ENCODE results near the gene CYP2F1. TPM values are rescaled to one million over a fixed set of nuclear protein-coding genes. Genes with fewer than 3 reads are reported as not detected.
"Not testable (repeated sequence)": the region's sequence is repeated elsewhere in the genome, so short reads cannot be mapped to it uniquely, and the experiment has no call there.

The CYP2F1 gene
- total and polyA plus RNA-seq, 8 donors, result not detected

DNA sequence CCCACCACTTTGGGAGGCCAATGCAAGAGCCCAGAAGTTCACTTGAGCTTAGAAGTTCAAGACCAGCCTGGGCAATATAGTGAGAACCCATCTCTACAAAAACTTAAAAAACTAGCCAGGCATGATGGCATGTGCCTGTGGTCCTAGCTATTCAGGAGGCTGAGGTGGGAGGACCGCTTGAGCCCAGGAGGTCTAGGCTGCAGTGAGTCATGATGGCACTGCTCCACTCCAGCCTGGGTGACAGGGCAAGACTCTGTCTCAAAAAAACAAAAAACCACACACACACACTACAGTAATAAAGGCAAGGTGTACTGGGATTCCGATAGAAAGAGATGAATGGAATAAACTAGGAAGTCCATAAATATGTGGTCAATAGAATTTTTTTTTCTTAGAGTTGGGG, 35.6 kb downstream of the CYP2F1 start:
- WGBS, 2 donors, result 80 to 89% methylated on average over 2 of the region's 2 CpGs

DNA sequence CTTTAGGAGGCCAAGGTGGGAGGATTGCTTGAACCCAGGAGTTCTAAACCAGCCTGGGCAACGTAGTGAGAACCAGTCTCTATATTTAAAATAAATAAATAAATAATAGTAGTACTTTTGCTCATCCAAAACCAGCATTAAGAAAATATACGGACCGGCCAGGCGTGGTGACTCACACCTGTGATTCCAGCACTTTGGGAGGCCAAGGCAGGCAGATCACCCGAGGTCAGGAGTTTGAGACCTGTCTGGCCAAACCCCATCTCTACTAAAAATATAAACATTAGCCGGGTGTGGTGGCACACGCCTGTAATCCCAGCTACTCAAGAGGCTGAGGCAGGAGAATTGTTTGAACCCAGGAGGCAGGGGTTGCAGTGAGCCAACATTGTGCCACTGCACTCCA, 36.8 kb downstream of the CYP2F1 start:
- H3K36me3 ChIP-seq; H3K27me3 ChIP-seq; H3K27ac ChIP-seq; intact Hi-C loops (cut with DNase I); H3K9me3 ChIP-seq; H3K4me1 ChIP-seq; ATAC-seq; DNase-seq; H3K4me3 ChIP-seq; FAIRE-seq: not testable (repeated sequence)
- WGBS, 2 donors, result 68 to 74% methylated on average over 7 of the region's 7 CpGs

More for the DNA sequence above, 35.6 kb downstream of the CYP2F1 start:
- H3K27me3 ChIP-seq, result peaks cover 0 to 13% (median 1%) of the 10 kb centered on the region in 4 donors
- no peak overlapping the region for H3K27ac ChIP-seq
- H3K4me3 ChIP-seq, result no peak overlapping the region
- no peak for DNase-seq
- intact Hi-C loops (cut with DNase I), result loop anchor here in 2 of 3 donors (10.0 kb wide), 2 partner anchors 175 to 485 kb away; no protein-coding TSS in a partner anchor
- FAIRE-seq, result no peak
- no peaks in the 10 kb centered on the region for H3K9me3 ChIP-seq
- no peak for ATAC-seq
- no peaks in the 10 kb centered on the region for H3K36me3 ChIP-seq
- TF ChIP-seq, protein P1, sequence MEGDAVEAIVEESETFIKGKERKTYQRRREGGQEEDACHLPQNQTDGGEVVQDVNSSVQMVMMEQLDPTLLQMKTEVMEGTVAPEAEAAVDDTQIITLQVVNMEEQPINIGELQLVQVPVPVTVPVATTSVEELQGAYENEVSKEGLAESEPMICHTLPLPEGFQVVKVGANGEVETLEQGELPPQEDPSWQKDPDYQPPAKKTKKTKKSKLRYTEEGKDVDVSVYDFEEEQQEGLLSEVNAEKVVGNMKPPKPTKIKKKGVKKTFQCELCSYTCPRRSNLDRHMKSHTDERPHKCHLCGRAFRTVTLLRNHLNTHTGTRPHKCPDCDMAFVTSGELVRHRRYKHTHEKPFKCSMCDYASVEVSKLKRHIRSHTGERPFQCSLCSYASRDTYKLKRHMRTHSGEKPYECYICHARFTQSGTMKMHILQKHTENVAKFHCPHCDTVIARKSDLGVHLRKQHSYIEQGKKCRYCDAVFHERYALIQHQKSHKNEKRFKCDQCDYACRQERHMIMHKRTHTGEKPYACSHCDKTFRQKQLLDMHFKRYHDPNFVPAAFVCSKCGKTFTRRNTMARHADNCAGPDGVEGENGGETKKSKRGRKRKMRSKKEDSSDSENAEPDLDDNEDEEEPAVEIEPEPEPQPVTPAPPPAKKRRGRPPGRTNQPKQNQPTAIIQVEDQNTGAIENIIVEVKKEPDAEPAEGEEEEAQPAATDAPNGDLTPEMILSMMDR (IDR thresholded peaks at IDR 0.05), result no peak
- H3K4me1 ChIP-seq, result no peaks in the 10 kb centered on the region

DNA sequence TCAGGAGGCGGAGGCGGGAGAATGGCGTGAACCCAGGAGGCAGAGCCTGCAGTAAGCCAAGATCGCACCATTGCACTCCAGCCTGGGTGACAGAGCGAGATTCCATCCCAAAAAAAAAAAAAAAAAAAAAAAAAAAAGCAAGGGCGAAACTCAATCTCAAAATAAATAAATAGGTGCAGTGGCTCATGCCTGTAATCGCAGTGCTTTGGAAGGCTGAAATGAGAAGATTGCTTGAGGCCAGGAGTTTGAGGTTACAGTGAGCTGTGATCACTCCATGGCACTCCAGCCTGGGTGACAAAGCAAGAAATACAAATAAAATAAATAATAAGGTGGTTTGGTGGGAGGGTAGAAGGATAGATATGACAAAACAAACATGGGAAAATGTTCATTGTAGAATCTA, 39.8 kb downstream of the CYP2F1 start:
- Histone ChIP-seq H3K27me3 (no peaks in the 10 kb centered on the region), H3K4me1 (no peaks in the 10 kb centered on the region), H3K27ac (no peak overlapping the region), H3K36me3 (no peaks in the 10 kb centered on the region), H3K4me3 (no peak overlapping the region), H3K9me3 (no peaks in the 10 kb centered on the region)
- no peak for FAIRE-seq
- DNase-seq, result no peak
- TF ChIP-seq, protein P1 (IDR thresholded peaks at IDR 0.05), result no peak
- WGBS, 2 donors, result 84 to 89% methylated on average over 7 of the region's 7 CpGs
- ATAC-seq, result no peak
- intact Hi-C loops (cut with DNase I), result no loop called here

DNA sequence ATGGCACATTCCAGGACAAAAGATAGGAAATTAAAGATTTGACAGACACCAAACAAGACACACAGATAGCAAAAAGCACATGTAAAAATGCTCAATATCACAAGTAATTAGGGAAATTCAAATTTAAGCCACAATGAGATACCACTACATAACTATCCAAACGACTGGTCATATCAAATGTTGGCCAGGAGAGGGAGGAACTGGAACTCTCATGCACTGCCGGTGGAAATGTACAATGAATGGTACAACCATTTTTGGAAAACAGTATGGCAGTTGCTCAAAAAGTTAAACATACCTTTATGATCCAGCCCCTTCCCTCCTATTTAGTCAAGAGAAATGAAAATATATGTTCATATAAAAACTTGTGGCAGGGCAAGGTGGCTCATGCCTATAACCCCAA, 42.0 kb downstream of the CYP2F1 start:
- Histone ChIP-seq H3K27me3 (no peaks in the 10 kb centered on the region), H3K4me1 (no peaks in the 10 kb centered on the region), H3K36me3 (no peaks in the 10 kb centered on the region), H3K4me3 (no peak overlapping the region), H3K9me3 (no peaks in the 10 kb centered on the region), H3K27ac (no peak overlapping the region)
- no peak for DNase-seq
- no peak for FAIRE-seq
- WGBS, 2 donors, result 67 to 81% methylated on average over 2 of the region's 2 CpGs
- ATAC-seq, result no peak
- TF ChIP-seq, protein P1 (IDR thresholded peaks at IDR 0.05), result no peak
- intact Hi-C loops (cut with DNase I), result no loop called here

GRCh38 chr19:41159881-41160280, 45.6 kb downstream of the CYP2F1 start:
- H3K27ac ChIP-seq, result no peak overlapping the region
- no peak overlapping the region for H3K4me3 ChIP-seq
- ATAC-seq, result no peak
- no peaks in the 10 kb centered on the region for H3K27me3 ChIP-seq
- intact Hi-C loops (cut with DNase I), result no loop called here
- 58 to 67% methylated on average over 2 of the region's 2 CpGs for WGBS, 2 donors
- H3K9me3 ChIP-seq, result no peaks in the 10 kb centered on the region
- FAIRE-seq, result no peak
- no peaks in the 10 kb centered on the region for H3K36me3 ChIP-seq
- no peaks in the 10 kb centered on the region for H3K4me1 ChIP-seq
- DNase-seq, result no peak
- TF ChIP-seq, protein P1 (IDR thresholded peaks at IDR 0.05), result no peak

Measured in pancreas (tissue), 10 donors.